GM10266 (cell line): Measurements from ENCODE around the gene YDJC.

Experiments
- DNase-seq: peaks from one replicate; pipeline ENCODE4 v3.0.0; 2012; ENCODE audit errors: extremely low spot score
- CTCF ChIP-seq: IDR thresholded peaks from 2 replicates; pipeline ENCODE4 v1.5.1; 2012; ENCODE audit warnings: mild to moderate bottlenecking, low read depth; ENCODE audit not compliant: control insufficient read depth, insufficient read depth; ENCODE audit errors: missing control alignments

The YDJC gene

DNA sequence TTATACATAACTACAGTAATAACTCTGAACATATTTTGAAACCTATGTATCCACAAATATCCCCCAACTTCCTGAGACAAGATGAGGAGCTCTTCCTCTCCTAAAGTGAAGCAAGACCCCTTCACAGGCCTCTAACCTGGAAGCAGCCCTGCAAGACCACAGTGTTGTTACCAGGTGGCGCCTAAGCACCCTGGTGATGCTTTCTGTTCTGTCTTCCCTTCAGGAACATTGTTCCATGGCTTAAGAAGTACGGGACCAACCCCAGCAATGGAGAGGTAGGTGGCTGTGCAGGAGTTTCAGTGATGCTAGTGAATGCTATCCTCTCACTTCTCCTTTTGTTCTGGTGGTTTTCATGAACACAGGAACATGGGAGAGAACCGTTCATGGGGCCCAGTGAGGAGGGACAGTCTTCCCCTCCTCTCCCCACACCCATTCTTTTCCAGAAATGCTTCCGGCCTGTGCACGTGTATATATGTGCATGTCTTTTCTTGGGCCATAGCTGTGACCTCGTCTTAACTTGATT, 42.3 kb upstream of the YDJC start:
- no peak for DNase-seq
- TF ChIP-seq CTCF = no peak

DNA sequence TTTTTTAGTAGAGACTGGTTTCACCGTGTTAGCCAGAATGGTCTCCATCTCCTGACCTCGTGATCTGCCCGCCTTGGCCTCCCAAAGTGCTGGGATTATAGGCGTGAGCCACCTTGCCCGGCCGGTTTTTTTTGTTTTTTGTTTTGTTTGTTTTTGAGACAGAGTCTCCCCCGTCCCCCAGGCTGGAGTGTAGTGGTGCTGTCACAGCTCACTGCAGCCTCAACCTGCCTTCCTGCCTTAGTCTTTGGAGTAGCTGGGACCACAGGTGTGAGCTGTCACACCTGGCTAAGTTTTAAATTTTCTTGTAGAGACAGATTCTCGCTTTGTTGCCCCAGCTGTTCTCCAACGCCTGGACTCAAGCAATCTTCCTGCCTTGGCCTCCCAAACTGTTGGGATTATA, 39.2 kb upstream of the YDJC start:
- TF ChIP-seq CTCF = no peak
- DNase-seq = no peak

DNA sequence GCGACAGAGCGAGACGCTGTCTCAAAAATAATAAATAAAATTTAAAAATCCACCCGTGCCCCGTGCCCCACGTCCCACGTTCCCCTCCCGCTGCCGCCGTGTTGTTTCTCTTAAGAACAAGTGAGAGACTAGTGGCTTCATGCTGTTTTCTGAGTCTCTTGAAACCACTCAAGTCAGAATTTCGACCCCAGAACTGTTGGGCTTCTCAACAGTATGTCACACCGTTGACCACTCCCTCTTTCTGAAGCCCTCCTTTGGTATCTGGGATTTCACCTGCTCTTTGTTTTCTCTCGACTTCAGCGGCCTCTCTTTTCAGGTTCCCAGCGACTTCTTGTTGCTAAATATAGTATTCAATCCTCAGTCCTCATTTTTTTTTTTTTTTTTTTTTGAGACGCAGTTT, 37.0 kb upstream of the YDJC start:
- TF ChIP-seq CTCF = no peak
- DNase-seq = no peak

GRCh38 chr22:21665047-21665851, 35.4 kb upstream of the YDJC start:
- no peak for DNase-seq
- TF ChIP-seq CTCF = no peak

- DNase-seq = no peak
- no peak for TF ChIP-seq CTCF
Observed at GRCh38 chr22:21663738-21664137, 33.9 kb upstream of the YDJC start.

DNA sequence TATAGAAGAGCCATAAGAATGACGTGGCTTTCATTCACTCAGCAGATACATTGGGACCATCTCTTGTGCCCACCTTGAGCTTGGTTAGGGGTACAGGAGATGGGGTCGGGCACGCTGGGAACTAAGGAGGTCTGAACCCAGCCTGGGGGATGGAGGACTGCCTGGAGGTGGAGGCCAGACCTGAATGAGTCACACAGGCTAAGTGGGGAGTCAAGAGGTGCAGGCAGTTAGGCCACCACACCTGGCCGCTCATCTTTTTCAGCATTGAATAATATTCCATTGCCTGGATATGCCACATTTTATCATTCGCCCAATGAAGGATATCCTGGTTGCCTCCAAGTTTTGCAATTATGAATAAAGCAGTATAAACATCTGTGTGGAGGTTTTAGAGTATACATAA, 32.2 kb upstream of the YDJC start:
- TF ChIP-seq CTCF = no peak
- DNase-seq = no peak

- TF ChIP-seq CTCF = no peak
- DNase-seq = no peak
Observed at GRCh38 chr22:21660904-21661303, 31.1 kb upstream of the YDJC start.
